GM03348 (cell line): ENCODE measurements around the gene FBH1.
"Not testable (repeated sequence)": the region's sequence is repeated elsewhere in the genome, so short reads cannot be mapped to it uniquely, and the experiment has no call there.

ENCODE experiments used
- DNase-seq: peaks from one replicate; pipeline ENCODE4 v3.0.0; 2012; ENCODE audit warnings: low spot score

The FBH1 gene

DNA sequence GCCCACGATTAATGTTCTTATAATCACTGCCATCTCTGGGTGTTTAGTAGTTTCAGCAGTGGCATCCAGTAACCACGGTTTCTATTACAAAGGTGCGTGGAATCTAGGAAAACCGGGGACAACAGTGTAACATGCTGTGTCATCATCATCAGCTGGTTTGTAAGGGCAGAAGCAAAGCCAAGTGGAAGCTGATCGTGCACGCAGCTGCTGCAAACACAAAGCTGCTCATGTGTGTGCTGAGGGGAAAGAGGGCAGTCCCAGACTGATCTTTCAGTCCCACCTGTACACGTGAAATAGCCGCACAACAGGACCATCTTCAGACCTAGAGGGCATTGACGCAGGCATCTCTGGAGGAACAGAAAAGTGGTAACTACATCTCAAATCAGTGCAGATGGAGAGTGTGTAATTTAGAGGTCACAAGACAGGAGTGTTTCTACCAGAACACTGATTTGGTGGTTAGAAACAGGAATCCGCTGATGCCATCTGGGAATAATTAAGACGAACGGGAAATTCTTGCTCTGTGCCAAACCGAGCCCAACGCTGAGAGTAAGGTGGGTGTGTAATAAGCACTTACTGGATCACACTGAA lies 13.8 kb upstream of the FBH1 start:
- peak; percentile 86 for DNase-seq

- DNase-seq: not testable (repeated sequence)
Measured at GRCh38 chr10:5877041-5877440, 13.0 kb upstream of the FBH1 start.

DNA sequence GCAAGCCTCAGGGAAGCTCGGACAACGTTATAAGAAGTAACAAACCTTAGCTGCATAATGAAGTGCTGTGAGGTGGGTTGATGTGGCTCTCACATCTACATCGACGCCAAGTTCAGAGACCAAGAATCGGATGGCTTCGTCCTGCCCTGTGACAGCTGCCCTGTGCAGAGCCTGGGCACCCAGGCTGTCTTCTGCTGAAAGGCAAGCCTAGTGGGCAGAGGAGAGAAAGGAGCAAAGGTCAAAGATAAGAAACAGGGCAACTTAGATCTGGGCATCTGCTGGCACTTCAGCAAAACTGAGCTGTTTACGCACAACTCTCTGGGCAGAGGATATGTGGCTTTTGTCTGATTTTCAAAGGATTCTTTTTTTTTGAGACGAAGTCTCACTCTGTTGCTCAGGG lies 7.1 kb upstream of the FBH1 start:
- DNase-seq: no peak

DNA sequence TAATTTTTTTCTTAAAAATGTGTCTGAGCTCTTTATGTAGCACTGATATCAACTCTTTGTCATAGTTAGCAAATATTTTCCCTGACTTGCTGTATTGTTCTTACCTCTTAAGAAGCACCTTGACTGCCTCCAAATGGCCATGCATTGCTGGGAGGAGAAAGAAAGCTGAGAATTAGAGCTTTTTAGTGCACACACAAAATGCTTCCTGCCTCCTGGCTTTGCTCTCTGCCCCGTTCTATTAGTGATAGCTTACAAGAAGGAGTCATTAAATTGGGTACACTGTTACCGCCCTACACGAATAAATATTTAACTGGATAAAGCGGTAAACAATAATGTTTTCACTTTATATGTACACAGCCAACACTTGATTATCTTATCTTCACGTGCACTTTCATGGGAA lies 4.4 kb upstream of the FBH1 start:
- no peak for DNase-seq

DNA sequence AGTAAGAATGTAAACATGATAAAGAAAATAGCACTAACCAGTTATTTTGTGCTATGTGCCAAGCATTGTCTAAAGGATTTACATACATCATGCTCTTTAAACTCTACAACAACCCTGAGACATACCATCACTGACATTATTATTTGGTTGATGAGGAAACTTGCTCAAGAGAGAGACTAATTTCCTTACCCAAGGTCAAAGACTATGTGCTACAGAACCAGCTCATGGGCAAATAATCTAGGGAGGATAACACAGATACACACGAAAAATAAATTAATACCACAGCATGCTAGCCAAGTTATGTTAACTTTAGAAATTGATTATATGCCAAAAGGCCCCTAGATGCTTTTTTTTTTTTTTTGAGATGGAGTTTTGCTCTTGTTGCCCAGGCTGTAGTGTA lies 3.0 kb upstream of the FBH1 start:
- DNase-seq: no peak

DNA sequence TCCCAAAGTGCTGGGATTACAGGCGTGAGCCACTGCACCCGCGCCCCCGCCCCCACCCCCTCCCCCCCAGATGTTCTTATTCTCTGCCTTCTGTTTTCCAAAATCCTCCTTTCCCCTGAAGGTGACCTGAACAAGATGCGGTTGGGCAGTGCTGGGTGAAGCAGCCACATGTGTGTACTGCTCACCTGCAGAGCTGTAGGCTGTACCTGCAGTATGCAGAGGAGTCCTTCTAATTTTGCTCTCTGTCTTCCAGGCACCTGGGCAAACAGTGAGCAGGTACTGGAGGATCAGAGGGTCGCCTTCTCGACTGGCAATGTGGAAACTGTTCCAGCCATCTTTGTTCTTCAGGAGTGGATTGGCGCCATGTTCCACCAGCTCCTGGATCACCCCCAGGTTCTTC lies 2.4 kb upstream of the FBH1 start:
- no peak for DNase-seq

DNA sequence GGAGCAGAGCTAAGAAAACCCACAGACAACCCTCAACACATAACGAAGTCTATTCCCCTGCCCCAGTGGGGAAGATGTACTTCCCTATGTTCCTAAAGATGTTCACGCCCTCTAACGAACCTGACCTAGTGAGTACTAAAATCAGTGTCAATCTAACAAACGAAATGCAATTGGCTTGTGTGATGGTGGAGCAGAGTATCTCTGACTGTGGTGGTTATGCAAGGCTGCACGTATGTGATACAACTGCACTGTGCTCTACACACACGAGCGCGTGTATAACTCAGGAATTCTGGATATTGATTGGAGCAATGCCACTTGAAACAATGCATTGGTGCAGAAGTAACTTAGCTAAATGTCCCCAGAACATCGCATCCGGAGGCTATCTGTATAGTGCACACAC lies 1.7 kb upstream of the FBH1 start:
- no peak for DNase-seq

GRCh38 chr10:5888843-5889623 lies 1.0 kb upstream of the FBH1 start:
- DNase-seq: peak; percentile 50

DNA sequence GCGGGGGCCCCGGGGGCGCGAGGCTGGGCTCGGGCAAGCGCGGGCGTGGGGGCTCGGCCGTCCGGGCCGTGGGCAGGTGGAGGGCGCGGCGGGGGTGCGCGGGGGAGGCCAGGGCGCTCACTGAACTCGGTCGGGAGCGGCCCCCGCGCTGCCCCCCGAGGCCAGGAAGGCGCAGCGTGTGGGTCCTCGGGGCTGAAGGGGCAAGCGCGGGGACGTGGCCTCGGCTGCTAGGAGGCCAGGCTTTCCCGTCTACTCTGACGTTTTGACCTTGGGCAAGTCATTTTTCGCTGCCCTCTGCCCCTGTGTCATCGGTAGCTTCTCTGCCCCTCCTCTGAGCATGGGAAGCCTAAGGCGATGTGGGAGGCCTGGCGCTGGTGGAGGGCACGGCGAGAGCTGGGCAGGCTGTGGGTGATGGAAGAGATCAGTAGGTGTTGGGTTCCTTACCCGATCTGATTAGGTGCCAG lies 441 bp downstream of the FBH1 start:
- no peak for DNase-seq

- DNase-seq: no peak
Measured at GRCh38 chr10:5891009-5891408, 966 bp downstream of the FBH1 start.

DNA sequence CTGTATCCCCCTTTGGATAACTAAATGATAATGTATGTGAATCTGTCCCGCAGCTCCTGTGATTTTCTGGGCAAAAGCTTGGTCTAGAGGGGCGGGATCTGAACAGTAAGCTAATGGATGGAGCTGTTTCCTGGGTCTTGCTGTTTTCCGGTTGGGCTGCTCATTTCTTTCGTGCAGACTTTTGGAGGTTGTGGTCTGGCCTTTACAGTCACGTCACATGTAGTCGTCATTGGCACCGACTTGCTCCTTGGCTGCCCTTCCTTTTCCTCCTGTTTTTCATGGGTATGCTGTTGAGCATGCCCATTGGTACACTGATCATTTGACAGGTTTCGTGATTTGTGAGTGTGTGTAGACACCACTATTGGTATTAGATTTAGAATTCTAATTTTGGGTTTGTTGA lies 2.0 kb downstream of the FBH1 start:
- DNase-seq: no peak

DNA sequence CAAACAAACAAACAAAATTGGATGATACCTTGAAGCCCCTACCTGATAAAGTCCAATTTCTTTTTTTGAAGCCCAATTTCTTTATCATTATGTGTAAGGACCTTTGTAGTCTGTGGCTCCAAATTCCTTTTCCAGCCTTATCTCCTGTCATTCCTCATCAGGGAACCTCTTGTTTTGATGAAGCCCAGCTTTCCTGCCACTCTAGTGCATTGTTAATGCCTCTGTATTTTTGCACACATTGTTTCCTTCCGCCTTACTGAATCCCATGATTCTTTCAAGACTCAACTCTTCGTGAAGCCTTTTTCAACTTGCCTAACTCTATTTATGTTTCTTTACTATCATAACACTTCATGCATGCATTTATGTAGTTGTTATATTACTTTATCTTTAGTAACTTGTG lies 3.3 kb downstream of the FBH1 start:
- DNase-seq: no peak

- no peak for DNase-seq
Measured at GRCh38 chr10:5894403-5894802, 4.4 kb downstream of the FBH1 start.

- no peak for DNase-seq
Measured at GRCh38 chr10:5894873-5895272, 4.8 kb downstream of the FBH1 start.

DNA sequence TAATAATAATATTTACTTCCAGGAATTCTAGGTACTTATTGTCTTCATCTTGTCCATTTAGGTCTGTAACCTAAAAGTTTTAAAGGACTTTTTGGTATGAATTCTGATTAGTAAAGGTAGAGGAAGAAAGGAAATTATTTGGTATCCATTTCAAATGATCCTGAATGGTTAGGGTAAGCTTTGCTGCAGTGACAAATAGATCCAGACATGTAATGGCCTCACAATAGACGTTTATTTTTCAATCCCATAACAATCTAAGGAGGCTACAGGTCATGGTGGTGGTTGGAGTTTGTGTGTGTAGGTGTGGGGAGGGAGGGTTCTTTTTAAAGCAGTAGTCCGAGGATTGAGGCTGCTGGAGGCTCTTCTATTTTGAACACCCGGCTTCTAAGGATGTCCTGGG lies 5.3 kb downstream of the FBH1 start:
- no peak for DNase-seq

DNA sequence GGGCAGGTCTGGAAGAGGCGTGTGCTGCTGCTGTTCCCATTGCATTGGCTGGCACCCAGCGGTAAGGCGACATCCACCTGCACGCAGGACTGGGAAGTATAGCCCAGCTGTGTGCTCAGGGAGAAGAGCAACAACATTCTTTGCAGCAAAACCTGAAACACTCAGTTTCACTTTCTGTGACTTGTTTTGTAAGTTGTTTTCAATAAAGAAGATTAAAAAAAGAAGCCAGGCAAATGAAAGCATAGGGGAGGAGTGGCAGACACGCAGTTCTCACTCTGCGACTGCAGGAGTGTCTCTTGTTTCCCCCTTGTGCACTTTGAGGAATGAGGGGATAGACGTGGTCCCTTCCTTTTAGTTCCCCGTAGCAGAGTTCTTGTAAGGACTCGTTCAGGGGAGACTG lies 5.8 kb downstream of the FBH1 start:
- no peak for DNase-seq

DNA sequence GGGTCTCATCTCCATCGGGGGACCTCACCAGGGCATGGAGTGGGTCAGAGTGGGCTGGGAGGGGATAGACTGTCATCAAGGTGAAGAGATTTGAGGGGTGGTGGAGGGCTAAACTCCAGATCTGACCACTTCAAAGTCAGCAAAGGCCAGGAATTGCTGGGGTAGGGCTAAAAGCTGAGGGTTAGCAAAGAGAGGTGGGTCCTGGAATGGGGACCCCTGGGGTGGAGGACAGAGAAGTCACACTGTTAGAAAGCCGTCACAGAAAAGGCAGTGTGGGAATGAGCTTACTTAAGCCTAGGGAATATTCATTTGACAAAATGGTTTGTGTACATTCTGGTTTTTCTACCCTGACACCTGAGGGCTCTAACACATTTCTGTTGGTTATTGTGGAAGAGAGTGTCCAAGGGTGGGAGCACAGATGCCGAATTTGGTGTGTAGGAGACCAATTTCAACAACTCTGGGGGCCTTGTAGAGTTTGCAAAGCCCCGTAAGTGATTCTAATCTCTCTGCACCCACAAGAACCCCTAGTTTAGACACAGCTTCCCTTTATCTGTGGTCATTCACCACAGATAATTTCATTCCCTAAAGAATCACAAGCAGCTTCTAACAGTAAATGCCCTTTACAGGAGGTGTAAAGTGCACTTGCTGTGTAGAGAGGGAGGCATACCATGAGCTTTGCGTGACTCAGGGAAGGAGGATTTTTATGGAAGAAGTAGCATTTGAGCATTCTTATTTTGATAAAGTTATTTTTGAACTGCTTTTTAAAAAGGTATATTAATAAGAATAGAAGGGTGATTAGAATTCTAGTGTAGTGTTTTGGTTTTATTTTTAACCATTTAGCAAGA lies 6.4 kb downstream of the FBH1 start:
- no peak for DNase-seq

- no peak for DNase-seq
Measured at GRCh38 chr10:5897053-5897340, 7.0 kb downstream of the FBH1 start.

DNA sequence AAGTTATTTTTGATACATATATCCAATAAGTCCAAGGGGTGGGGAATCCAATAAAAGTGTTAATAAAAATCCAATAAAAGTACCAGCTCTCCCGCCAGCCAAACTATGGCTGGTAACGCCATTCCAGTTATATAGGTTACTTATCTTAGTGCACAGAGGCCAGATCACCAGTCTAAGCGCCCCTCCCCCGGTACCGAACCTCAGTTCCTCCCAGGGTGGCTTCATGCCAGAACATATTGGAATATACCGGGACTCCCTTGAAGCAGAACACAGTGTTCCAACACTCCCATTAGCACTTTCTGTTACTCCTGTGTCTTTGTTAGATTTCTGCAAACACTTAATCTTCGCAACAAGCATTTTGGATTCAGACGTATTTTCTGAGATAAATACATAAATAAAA lies 7.5 kb downstream of the FBH1 start:
- no peak for DNase-seq

- no peak for DNase-seq
Measured at GRCh38 chr10:5898163-5898562, 8.1 kb downstream of the FBH1 start.

GRCh38 chr10:5900247-5900646 lies 10.2 kb downstream of the FBH1 start:
- no peak for DNase-seq

GRCh38 chr10:5902511-5903274 lies 12.7 kb downstream of the FBH1 start:
- DNase-seq: no peak

- DNase-seq: no peak
Measured at GRCh38 chr10:5903563-5903962, 13.5 kb downstream of the FBH1 start.
